Measurements from ENCODE around the gene MRTFA. TPM values are rescaled to one million over a fixed set of nuclear protein-coding genes. Genes with fewer than 3 reads are reported as not detected.

The MRTFA gene
- total and polyA plus RNA-seq, 2 of the 13 experiments (the other 11 are each of a cell fraction or from before 2014, with no cell fraction given) = 2.4 to 8.2 TPM

DNA sequence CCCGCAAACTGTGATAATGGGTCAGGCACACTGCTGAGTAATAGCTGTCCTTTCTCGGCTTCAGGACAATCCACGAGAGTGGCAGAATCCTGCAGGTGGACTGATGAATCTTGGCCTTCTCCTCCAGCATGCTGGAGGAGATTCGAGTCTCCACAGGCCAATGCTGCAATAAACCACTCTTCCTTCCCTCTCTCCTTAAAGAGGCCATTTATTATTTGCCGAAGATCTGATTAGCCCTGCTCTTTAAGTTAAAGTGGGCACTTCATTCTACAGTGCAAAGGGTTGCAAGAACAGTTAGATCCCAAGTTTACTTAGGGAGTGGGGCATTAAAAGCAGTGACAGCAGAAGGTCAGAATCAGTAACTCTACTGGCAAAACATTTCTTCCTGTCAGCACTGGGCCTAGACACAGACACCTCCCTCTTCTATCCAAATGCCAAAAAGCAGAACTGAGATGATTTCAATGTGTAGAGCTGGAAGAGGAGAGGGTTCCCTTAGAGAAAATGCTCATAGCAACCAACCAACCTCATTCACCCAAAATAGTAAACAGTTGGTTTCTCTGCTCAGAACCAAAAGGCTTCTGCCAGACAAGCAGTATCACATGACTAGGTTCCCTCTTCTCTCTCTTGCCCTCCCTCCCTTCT, 144.4 kb downstream of the MRTFA start:
- Histone ChIP-seq H3K27ac (ENCODE audit: extremely low read length, insufficient read depth, low read length) (no peak overlapping the region), H3K4me3 (replicated peaks in 1 of 3; ENCODE audit: insufficient read depth in 1 of 3, low read depth in 2 of 3, low read length in 3 of 3) (no peak overlapping the region), H3K9ac (ENCODE audit: insufficient read depth, low read depth, low read length) (no peak overlapping the region), H3K4me1 (ENCODE audit: insufficient read depth, low read length) (peaks cover 25% of the 10 kb centered on the region), H3K79me2 (ENCODE audit: insufficient read depth, low read length) (no peaks in the 10 kb centered on the region), H3K4me2 (ENCODE audit: low read depth, low read length) (no peak overlapping the region), H3K36me3 (replicated peaks in 1 of 2; ENCODE audit: control insufficient read depth in 1 of 2, insufficient read depth in 2 of 2, low read length in 2 of 2) (no peaks in the 10 kb centered on the region), H3K27me3 (ENCODE audit: control insufficient read depth in 1 of 2, insufficient read depth in 2 of 2, low read length in 2 of 2) (no peaks in the 10 kb centered on the region), H3K9me3 (ENCODE audit: low read length) (no peaks in the 10 kb centered on the region), H4K20me1 (ENCODE audit: insufficient read depth, low read length) (no peaks in the 10 kb centered on the region), H2AFZ (ENCODE audit: low read length) (no peak overlapping the region)
- 96% methylated on average over 5 of the region's 5 CpGs for WGBS (ENCODE audit: low lambda C conversion rate)
- FAIRE-seq (no peak), ATAC-seq (no peak), DNase-seq (ENCODE audit: low spot score) (no peak)
- intact Hi-C loops (cut with micrococcal nuclease; ENCODE audit: unreplicated experiment) (no loop called here), in situ Hi-C loops (cut with HindIII; ENCODE audit: extremely low pct_ligation_motif_present, low pct_unique_long_range_greater_than_20kb) (no loop called here)
- ChIA-PET POLR2A (no interaction called here), CTCF (ENCODE audit: low intra/inter-chr PET ratio, low total read pairs) (no interaction called here)
- no TSS peak for BruUV-seq (replicated peaks)
- TF ChIP-seq MIER3 (CRISPR knock-in tag; IDR thresholded peaks at IDR 0.05; ENCODE audit: borderline replicate concordance) (no peak), ZKSCAN5 (CRISPR knock-in tag; IDR thresholded peaks at IDR 0.05) (no peak), ZNF251 (CRISPR knock-in tag; IDR thresholded peaks at IDR 0.05) (no peak), TBL1XR1 (IDR thresholded peaks at IDR 0.05; ENCODE audit: borderline replicate concordance, low read length, partially characterized antibody) (no peak), ZNF232 (CRISPR knock-in tag; IDR thresholded peaks at IDR 0.05; ENCODE audit: borderline replicate concordance) (no peak), GABPA (IDR thresholded peaks at IDR 0.05; ENCODE audit: low read depth, low read length) (no peak), GABPA (CRISPR knock-in tag; IDR thresholded peaks at IDR 0.05; ENCODE audit: low read depth) (no peak), ZNF644 (CRISPR knock-in tag; IDR thresholded peaks at IDR 0.05; ENCODE audit: low read depth) (no peak), HHEX (CRISPR knock-in tag; IDR thresholded peaks at IDR 0.05) (no peak), ZFP36L1 (CRISPR knock-in tag; IDR thresholded peaks at IDR 0.05) (no peak), ZNF839 (CRISPR knock-in tag; IDR thresholded peaks at IDR 0.05; ENCODE audit: borderline replicate concordance) (no peak), GTF2F1 (IDR thresholded peaks at IDR 0.05; ENCODE audit: low read length) (no peak), ZNF782 (CRISPR knock-in tag; IDR thresholded peaks at IDR 0.05; ENCODE audit: borderline replicate concordance) (no peak), ZBTB37 (CRISPR knock-in tag; IDR thresholded peaks at IDR 0.05) (no peak), ATRX (CRISPR knock-in tag; IDR thresholded peaks at IDR 0.05; ENCODE audit: borderline replicate concordance) (no peak), FOXA3 (CRISPR knock-in tag; IDR thresholded peaks at IDR 0.05) (no peak; the same call in 1 of the 2 replicates), NFKBIZ (CRISPR knock-in tag; IDR thresholded peaks at IDR 0.05) (no peak)
- TF ChIP-seq, protein P1, sequence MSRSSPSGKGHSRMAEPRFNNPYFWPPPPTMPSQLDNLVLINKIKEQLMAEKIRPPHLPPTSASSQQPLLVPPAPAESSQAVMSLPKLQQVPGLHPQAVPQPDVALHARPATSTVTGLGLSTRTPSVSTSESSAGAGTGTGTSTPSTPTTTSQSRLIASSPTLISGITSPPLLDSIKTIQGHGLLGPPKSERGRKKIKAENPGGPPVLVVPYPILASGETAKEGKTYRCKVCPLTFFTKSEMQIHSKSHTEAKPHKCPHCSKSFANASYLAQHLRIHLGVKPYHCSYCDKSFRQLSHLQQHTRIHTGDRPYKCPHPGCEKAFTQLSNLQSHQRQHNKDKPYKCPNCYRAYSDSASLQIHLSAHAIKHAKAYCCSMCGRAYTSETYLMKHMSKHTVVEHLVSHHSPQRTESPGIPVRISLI (CRISPR knock-in tag; IDR thresholded peaks at IDR 0.05; ENCODE audit: borderline replicate concordance) = no peak
- TF ChIP-seq, protein P2, sequence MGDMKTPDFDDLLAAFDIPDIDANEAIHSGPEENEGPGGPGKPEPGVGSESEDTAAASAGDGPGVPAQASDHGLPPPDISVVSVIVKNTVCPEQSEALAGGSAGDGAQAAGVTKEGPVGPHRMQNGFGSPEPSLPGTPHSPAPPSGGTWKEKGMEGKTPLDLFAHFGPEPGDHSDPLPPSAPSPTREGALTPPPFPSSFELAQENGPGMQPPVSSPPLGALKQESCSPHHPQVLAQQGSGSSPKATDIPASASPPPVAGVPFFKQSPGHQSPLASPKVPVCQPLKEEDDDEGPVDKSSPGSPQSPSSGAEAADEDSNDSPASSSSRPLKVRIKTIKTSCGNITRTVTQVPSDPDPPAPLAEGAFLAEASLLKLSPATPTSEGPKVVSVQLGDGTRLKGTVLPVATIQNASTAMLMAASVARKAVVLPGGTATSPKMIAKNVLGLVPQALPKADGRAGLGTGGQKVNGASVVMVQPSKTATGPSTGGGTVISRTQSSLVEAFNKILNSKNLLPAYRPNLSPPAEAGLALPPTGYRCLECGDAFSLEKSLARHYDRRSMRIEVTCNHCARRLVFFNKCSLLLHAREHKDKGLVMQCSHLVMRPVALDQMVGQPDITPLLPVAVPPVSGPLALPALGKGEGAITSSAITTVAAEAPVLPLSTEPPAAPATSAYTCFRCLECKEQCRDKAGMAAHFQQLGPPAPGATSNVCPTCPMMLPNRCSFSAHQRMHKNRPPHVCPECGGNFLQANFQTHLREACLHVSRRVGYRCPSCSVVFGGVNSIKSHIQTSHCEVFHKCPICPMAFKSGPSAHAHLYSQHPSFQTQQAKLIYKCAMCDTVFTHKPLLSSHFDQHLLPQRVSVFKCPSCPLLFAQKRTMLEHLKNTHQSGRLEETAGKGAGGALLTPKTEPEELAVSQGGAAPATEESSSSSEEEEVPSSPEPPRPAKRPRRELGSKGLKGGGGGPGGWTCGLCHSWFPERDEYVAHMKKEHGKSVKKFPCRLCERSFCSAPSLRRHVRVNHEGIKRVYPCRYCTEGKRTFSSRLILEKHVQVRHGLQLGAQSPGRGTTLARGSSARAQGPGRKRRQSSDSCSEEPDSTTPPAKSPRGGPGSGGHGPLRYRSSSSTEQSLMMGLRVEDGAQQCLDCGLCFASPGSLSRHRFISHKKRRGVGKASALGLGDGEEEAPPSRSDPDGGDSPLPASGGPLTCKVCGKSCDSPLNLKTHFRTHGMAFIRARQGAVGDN (CRISPR knock-in tag; IDR thresholded peaks at IDR 0.05) = no peak
- TF ChIP-seq, protein P3, sequence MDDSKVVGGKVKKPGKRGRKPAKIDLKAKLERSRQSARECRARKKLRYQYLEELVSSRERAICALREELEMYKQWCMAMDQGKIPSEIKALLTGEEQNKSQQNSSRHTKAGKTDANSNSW (CRISPR knock-in tag; IDR thresholded peaks at IDR 0.05; ENCODE audit: borderline replicate concordance) = no peak

Data from HepG2 (cell line).